Right lobe of liver (tissue), 6 donors: ENCODE measurements around the gene DEF6. TPM values are rescaled to one million over a fixed set of nuclear protein-coding genes. Genes with fewer than 3 reads are reported as not detected.

Experiments
- ATAC-seq, 4 donors: fragments of 200-7000 bp; cut with Tn5 transposase; one replicate each; pipeline ENCODE4 v1.9.1; 2020; ENCODE audit warnings: mild to moderate bottlenecking in 4 of 4, moderate library complexity in 4 of 4
- DNase-seq, 3 donors: peaks; one replicate each; pipeline ENCODE4 v3.0.0-alpha.2; 2020
- H3K27ac ChIP-seq, 3 donors: fragments of 200-600 bp; one replicate each; pipeline ENCODE4 v1.8.0; 2022
- H3K27me3 ChIP-seq, 2 donors: fragments of 200-600 bp; one replicate each; pipeline ENCODE4 v1.8.0; 2022
- H3K36me3 ChIP-seq, 4 donors: fragments of 200-600 bp; sonication (generic) in 1 of 4; one replicate each; pipeline versions ENCODE4 v1.5.1 to v1.8.0; 2017 to 2022; ENCODE audit warnings: control low read depth in 1 of 4
- H3K4me1 ChIP-seq, 4 donors: fragments of 200-600 bp; sonication (generic) in 1 of 4; one replicate each; pipeline versions ENCODE4 v1.5.1 to v1.8.0; 2017 to 2022; ENCODE audit warnings: control low read depth in 1 of 4
- H3K4me3 ChIP-seq, 3 donors: fragments of 200-600 bp; one replicate each; pipeline ENCODE4 v1.8.0; 2022
- H3K9me3 ChIP-seq, 4 donors: fragments of 200-600 bp; sonication (generic) in 1 of 4; one replicate each; pipeline versions ENCODE4 v1.5.1 to v1.8.0; 2017 to 2022; ENCODE audit warnings: control low read depth in 1 of 4
- POLR2A ChIP-seq: fragments of 450-650 bp; IDR thresholded peaks from one replicate; pipeline ENCODE4 v1.6.1; 2017; ENCODE audit warnings: antibody characterized with exemption, mild to moderate bottlenecking
- WGBS: methylation state at CpG from one replicate; pipeline ENCODE4 v1.1.6; 2018; ENCODE audit warnings: low coverage, low lambda C conversion rate; ENCODE audit not compliant: insufficient coverage; ENCODE audit errors: missing lambda C conversion rate; 5-methylcytosine and 5-hydroxymethylcytosine counted together
- intact Hi-C, 2 donors: fragments of 100-400 bp; cut with DNase I; formaldehyde crosslinking; loops; one replicate each; pipeline versions ENCODE4 v1.11.2 to v1.14.1; 2022
- total RNA-seq, 6 experiments: library from RNA; depleted of rRNA in 2 of 6; stranded (reverse); fragments of >200 nt in 2 of 6; fragmentation: NEBNext Ultra II Directional in 3 of 6; extraction: Animal tissue kit (Norgen Biotek cat#: 25700) in 3 of 6; gene quantifications; one replicate each; pipeline versions ENCODE4 v1.1.0 to v1.2.4, GENCODE V29; 2016 to 2023
- TF ChIP-seq, protein P1 (sequence below), 4 donors: fragments of 200-600 bp in 3 of 4; fragments of 450-650 bp in 1 of 4; IDR thresholded peaks; one replicate each; pipeline versions ENCODE4 v1.5.1 to v1.8.0; 2016 to 2022; ENCODE audit warnings: antibody characterized with exemption in 4 of 4, mild to moderate bottlenecking in 2 of 4
- donor health status: DM: no; HTN: yes; CAD: no.
- donor health status: DM: no; HTN: no; CAD: no.
- donor health status: DM: no; HTN: no; CAD: no.
- donor health status: DM: no; HTN: yes; CAD: no.
- donor health status: DM: no; HTN: yes; CAD: no.

The DEF6 gene
- total RNA-seq, 6 experiments from 2014 or later = 1.1 to 3.6 (median 1.5) TPM

DNA sequence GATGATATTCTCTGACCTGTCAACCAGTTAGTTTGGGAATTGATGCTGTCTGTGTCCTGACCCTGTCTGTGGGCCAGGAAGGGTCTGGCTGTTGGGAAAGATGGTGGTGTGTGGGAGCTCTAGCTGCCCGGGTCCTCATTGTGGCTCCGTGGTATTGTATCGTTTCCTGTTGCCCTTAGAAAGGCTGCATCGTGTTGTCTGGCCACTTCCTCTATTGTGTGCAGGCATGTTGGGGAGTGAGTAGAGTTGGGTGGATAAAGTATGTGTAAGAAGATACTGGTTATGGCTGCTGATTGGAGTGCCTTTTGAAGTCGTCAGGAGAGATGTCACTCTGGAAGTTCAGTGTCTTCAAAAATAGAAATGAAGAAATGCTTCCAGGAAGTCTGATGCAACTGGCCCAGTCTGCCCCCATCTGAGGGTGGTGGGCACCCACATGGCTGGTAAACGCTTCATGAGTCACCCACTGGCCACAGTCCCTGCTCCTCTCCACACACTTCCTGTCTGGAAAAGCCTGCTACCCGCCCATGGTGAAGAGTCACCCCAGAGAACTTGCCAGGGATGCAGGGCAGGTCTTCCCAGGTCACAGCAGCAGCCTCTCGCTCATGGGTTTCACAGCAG is 72.6 kb downstream of the DEF6 start:
- intact Hi-C loops = no loop called here
- WGBS = 22% methylated on average over 8 of the region's 8 CpGs
- Histone ChIP-seq H3K36me3 (no peaks in the 10 kb centered on the region), H3K4me3 (no peak overlapping the region), H3K4me1 (peaks cover 2 to 28% (median 17%) of the 10 kb centered on the region in 4 donors), H3K9me3 (no peaks in the 10 kb centered on the region), H3K27ac (peak overlapping the region in 1 of 3 donors; percentile 66), H3K27me3 (no peaks in the 10 kb centered on the region)
- TF ChIP-seq, protein P1, sequence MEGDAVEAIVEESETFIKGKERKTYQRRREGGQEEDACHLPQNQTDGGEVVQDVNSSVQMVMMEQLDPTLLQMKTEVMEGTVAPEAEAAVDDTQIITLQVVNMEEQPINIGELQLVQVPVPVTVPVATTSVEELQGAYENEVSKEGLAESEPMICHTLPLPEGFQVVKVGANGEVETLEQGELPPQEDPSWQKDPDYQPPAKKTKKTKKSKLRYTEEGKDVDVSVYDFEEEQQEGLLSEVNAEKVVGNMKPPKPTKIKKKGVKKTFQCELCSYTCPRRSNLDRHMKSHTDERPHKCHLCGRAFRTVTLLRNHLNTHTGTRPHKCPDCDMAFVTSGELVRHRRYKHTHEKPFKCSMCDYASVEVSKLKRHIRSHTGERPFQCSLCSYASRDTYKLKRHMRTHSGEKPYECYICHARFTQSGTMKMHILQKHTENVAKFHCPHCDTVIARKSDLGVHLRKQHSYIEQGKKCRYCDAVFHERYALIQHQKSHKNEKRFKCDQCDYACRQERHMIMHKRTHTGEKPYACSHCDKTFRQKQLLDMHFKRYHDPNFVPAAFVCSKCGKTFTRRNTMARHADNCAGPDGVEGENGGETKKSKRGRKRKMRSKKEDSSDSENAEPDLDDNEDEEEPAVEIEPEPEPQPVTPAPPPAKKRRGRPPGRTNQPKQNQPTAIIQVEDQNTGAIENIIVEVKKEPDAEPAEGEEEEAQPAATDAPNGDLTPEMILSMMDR (IDR thresholded peaks at IDR 0.05) = no peak
- ATAC-seq (peak; percentile 49 to 84 (median 56)), DNase-seq (peak in 2 of 3 donors; percentile 54 to 83)

DNA sequence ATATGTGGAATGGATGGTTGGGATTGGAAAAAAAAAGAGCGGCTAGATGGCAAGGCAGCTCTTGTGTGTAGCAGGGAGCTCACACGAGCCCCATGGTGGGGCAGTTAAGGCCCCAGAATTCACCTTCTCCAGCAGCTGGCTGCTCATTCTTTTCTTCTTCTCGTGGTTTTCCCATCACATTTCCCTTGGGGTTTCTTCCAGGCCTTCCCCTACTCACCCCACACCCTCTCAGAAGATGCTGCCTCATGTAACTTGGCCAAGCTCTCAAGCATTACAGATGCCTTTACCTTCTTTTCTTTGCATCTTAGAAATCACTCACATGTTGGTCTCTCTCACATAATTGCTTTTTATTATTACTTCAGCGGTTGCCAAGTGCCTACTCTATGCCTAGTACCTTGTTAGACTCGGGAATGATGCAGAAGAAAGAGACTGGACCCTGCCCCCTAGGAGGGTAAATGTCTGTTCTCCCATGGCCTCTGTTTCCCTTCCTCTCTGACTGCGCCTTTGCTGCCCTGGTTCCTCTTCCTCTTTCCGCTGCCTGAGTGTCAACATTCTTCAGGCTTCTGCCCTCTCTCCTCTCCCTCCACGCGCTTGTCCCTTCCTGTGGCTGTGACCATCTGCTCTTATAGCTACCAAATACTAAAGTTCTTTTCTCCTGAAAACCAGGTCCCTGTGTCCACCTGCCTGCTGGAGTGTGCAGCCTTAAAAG is 73.3 kb downstream of the DEF6 start:
- Histone ChIP-seq H3K36me3 (no peaks in the 10 kb centered on the region), H3K4me1 (peaks cover 2 to 28% (median 17%) of the 10 kb centered on the region in 4 donors), H3K27me3 (no peaks in the 10 kb centered on the region), H3K9me3 (no peaks in the 10 kb centered on the region), H3K27ac (peak overlapping the region in 2 of 3 donors; percentile 21 to 33), H3K4me3 (no peak overlapping the region)
- 42% methylated on average over 7 of the region's 9 CpGs for WGBS
- intact Hi-C loops = no loop called here
- DNase-seq (peak; percentile 31 to 62 (median 57)), ATAC-seq (peak; percentile 27 to 72 (median 52))
- TF ChIP-seq, protein P1 (IDR thresholded peaks at IDR 0.05) = no peak
- TF ChIP-seq POLR2A = no peak

Other genes starting within 250 kb of the DEF6 start
- under 1 TPM in 1 of 6 experiments, not detected in 5; 0.31 TPM for gene TCP11, start 156.5 kb upstream of the DEF6 start, total RNA-seq
- under 1 TPM in 4 of 6 experiments, not detected in 2; 0.05 to 0.11 (median 0.07) TPM for gene SCUBE3, start 83.9 kb upstream of the DEF6 start, total RNA-seq
- 10 to 100 TPM; 14.4 to 19.8 (median 17.6) TPM for gene ZNF76, start 38.1 kb upstream of the DEF6 start, total RNA-seq
- gene PPARD, start 44.7 kb downstream of the DEF6 start, total RNA-seq = 10 to 100 TPM in 1 of 6 experiments, 1 to 10 TPM in 5; 5.2 to 18.8 (median 5.9) TPM
- gene FANCE, start 154.5 kb downstream of the DEF6 start, total RNA-seq = 1 to 10 TPM in 3 of 6 experiments, under 1 TPM in 3; 0.44 to 1.7 (median 0.95) TPM
- gene RPL10A, start 170.6 kb downstream of the DEF6 start, total RNA-seq = 100 to 1,000 TPM; 366 to 446 (median 412) TPM
- 1 to 10 TPM; 5.2 to 8.5 (median 6.9) TPM for gene TEAD3, start 199.3 kb downstream of the DEF6 start, total RNA-seq
- gene TULP1, start 215.1 kb downstream of the DEF6 start, total RNA-seq = not detected